ENCODE results near the gene P2RX6. TPM values are rescaled to one million over a fixed set of nuclear protein-coding genes. Genes with fewer than 3 reads are reported as not detected.
"Not testable (repeated sequence)": the region's sequence is repeated elsewhere in the genome, so short reads cannot be mapped to it uniquely, and the experiment has no call there.

P2RX6 gene
- total RNA-seq, 2 experiments from 2014 or later, result 0.18 to 0.25 TPM

DNA sequence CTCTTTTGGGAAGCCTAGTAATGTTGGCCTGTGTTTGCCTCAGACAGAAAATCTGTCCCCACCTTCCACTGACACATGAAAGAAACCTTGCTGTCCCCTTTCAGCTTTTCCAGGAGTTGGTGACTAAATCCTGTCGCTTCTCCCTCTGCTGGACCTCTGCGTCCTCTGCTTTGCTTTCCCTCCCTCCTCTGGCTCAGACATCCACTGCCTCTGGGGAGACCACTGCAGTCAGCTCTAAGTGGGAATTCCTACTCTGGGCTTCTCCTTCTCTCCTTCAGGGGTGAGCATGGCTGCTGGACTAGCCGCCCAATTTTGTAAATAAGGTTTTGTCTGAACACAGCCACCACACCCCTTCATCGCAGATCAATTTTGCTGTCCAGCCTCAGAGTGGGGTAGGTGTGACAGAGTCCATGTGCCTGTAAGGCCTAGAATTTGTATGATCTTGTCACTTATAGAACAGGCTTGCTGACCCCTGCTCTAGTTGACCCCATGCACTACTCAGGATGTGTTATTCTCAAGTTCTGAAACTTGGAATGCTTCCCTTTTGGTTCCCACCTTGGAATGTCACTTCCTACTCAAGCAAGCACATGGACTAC is 53.8 kb downstream of the P2RX6 start:
- H3K27ac Mint-ChIP-seq, result no peak overlapping the region
- H3K27me3 Mint-ChIP-seq, result no peaks in the 10 kb centered on the region
- ATAC-seq, result no peak
- DNase-seq, result no peak
- H3K4me1 Mint-ChIP-seq, result peaks cover 2% of the 10 kb centered on the region
- no peaks in the 10 kb centered on the region for H3K9me3 Mint-ChIP-seq (ENCODE audit: low read depth)
- H3K4me3 Mint-ChIP-seq, result no peak overlapping the region
- ChIA-PET CTCF (no interaction called here), POLR2A (no interaction called here)
- intact Hi-C loops (cut with DNase I, micrococcal nuclease), result no loop called here
- H3K36me3 Mint-ChIP-seq (ENCODE audit: low read depth), result no peaks in the 10 kb centered on the region

DNA sequence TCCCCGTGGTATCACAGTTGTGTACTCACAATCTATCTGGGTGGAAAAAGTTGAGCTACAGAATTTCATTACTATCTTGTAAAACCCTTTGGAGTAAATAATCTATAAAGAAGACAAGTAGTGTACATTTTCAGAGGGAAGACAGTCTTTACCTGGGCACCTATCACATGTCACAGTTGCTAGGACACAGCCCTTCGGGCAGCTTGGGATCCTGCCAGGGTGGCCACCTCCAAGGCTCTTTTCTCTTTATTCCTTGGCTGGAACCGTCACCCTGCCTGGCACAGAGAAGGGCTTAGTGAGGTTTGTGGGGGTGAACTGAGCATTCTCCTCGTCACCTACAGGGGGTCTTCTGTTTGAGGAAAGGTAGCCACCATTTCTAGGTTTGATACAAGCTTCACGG is 54.4 kb downstream of the P2RX6 start:
- DNase-seq (no peak), ATAC-seq (no peak)
- Mint-ChIP-seq H3K27me3 (no peaks in the 10 kb centered on the region), H3K36me3 (ENCODE audit: low read depth) (no peaks in the 10 kb centered on the region), H3K4me3 (no peak overlapping the region), H3K9me3 (ENCODE audit: low read depth) (no peaks in the 10 kb centered on the region), H3K4me1 (peaks cover 2% of the 10 kb centered on the region), H3K27ac (no peak overlapping the region)
- POLR2A ChIA-PET, result no interaction called here
- intact Hi-C loops (cut with DNase I, micrococcal nuclease), result no loop called here
- CTCF ChIA-PET, result no interaction called here

DNA sequence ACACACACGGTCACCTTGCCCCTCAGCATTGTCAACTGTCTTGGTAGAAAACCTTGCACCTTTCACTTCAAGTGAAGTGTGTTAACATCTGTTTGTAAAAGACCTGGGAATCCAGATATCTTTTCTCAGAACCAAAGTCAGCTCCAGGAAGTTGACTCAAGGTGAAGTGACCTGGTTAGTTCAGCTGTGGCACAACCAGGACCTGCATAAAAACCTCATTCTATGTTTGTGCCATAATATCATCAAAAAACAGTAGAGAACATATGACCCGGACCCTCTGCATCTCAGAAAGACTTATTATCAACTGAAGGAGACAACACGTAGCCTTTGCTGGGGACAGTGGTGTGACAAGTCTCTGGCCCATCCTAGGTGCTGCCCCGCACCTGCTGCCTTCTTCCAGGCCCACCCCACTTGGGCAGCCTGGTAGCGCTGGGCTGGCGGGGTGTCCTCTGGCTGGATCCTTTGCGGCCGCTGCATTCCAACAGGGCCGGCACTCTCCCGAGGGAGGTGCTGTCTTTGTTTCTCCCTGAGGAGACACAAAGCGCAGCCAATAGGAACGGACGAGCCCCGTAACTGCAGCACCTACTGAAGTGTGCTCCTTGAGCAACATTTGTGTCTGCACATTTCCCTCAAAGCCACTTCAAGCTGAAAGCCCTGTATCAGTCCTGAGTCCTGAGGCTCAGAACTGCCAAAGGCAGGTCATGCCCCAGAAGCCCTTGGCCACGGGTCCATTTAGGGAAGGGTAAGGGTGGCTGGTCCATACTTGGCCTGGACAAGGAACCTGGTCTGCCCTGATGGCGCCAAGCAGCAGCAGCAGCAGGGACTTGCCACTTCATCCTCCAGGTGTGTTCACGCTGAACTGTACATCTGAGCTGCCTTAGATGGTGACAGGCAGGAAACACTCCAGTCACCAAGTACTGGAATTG is 56.0 kb downstream of the P2RX6 start:
- POLR2A ChIA-PET, result no interaction called here
- Mint-ChIP-seq H3K4me3 (no peak overlapping the region), H3K27ac (no peak overlapping the region), H3K36me3 (ENCODE audit: low read depth) (no peaks in the 10 kb centered on the region), H3K27me3 (no peaks in the 10 kb centered on the region), H3K9me3 (ENCODE audit: low read depth) (no peaks in the 10 kb centered on the region), H3K4me1 (peaks cover 2% of the 10 kb centered on the region)
- DNase-seq (no peak), ATAC-seq (no peak)
- intact Hi-C loops (cut with DNase I, micrococcal nuclease), result no loop called here
- CTCF ChIA-PET, result interaction anchor here (0.6 kb wide), 1 partner anchor 54 kb away, joined by 3 read pairs; no protein-coding TSS in a partner anchor

DNA sequence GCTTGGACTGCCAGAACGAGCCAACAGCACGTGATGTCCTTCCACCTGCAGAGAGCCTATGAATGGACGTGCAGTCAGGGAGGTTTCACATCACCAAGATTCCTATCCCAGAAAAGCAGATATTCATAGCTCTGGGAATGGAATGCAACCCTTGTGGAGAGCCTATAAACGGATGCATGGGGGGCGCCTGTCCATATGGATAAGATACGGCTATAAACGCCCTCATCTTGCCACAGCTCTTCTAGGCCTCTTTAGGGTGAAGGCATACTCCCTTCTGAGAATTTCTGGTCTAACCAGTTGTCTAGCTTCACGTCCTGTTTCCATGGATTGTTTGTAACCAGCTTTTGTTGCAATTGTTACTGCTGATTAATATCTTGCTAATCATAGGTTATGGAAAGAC is 56.8 kb downstream of the P2RX6 start:
- H3K27ac Mint-ChIP-seq; ATAC-seq; H3K27me3 Mint-ChIP-seq; H3K9me3 Mint-ChIP-seq (ENCODE audit: low read depth); DNase-seq; POLR2A ChIA-PET; H3K4me3 Mint-ChIP-seq; intact Hi-C loops (cut with DNase I, micrococcal nuclease); H3K36me3 Mint-ChIP-seq (ENCODE audit: low read depth); CTCF ChIA-PET; H3K4me1 Mint-ChIP-seq: not testable (repeated sequence)

DNA sequence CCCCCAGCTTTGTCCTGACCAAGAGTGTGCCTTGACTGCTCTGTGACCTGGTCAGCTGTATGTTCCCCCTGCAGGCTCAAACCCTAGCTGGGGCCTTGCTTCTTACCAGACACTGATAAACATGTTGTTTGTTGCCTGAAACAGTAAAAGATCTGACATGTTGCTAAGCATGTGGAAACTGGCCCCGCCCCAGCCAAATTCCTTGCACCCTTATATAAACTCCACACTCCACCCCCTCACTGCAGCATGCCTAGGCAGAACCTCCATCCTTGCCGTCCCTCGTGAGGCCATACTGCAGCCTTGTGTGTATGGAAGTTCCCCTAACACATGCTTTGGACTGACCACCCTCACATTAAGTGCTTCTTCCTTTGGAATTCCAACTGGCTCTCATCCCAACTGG is 58.1 kb downstream of the P2RX6 start:
- Mint-ChIP-seq H3K27ac (no peak overlapping the region), H3K36me3 (ENCODE audit: low read depth) (no peaks in the 10 kb centered on the region), H3K27me3 (no peaks in the 10 kb centered on the region), H3K4me3 (no peak overlapping the region), H3K9me3 (ENCODE audit: low read depth) (no peaks in the 10 kb centered on the region), H3K4me1 (peaks cover 2% of the 10 kb centered on the region)
- ChIA-PET POLR2A (no interaction called here), CTCF (interaction anchor here (0.7 kb wide), 1 partner anchor 112 kb away, joined by 3 read pairs; no protein-coding TSS in a partner anchor)
- DNase-seq (no peak), ATAC-seq (no peak)
- intact Hi-C loops (cut with DNase I, micrococcal nuclease), result no loop called here

DNA sequence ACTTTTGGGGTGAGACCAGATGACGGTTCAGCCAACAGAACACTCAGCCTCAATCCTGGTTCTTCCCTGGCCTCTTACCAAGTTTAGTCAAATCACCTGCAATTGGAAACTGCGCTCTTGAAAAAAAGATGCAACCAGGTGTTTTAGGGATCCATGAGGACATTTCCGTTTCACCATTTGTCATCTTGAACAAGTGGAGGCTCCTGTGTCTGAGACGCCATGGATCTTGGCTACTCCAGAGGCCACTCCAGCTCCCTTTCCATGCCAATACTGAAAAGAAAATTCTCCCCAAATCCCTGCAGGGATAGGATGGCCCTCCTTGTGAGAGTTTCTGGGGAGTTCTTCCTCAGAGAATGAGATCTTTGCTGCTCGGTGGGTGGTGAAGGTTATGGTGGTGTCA is 58.5 kb downstream of the P2RX6 start:
- no peak overlapping the region for H3K27ac Mint-ChIP-seq
- ATAC-seq (no peak), DNase-seq (no peak)
- no peaks in the 10 kb centered on the region for H3K4me1 Mint-ChIP-seq
- CTCF ChIA-PET, result interaction anchor here (0.7 to 0.9 kb wide), 3 partner anchors 29 to 139 kb away, joined by 3 read pairs; no protein-coding TSS in a partner anchor
- no peaks in the 10 kb centered on the region for H3K9me3 Mint-ChIP-seq (ENCODE audit: low read depth)
- POLR2A ChIA-PET, result no interaction called here
- no peak overlapping the region for H3K4me3 Mint-ChIP-seq
- intact Hi-C loops (cut with DNase I, micrococcal nuclease), result no loop called here
- H3K27me3 Mint-ChIP-seq, result no peaks in the 10 kb centered on the region
- no peaks in the 10 kb centered on the region for H3K36me3 Mint-ChIP-seq (ENCODE audit: low read depth)

DNA sequence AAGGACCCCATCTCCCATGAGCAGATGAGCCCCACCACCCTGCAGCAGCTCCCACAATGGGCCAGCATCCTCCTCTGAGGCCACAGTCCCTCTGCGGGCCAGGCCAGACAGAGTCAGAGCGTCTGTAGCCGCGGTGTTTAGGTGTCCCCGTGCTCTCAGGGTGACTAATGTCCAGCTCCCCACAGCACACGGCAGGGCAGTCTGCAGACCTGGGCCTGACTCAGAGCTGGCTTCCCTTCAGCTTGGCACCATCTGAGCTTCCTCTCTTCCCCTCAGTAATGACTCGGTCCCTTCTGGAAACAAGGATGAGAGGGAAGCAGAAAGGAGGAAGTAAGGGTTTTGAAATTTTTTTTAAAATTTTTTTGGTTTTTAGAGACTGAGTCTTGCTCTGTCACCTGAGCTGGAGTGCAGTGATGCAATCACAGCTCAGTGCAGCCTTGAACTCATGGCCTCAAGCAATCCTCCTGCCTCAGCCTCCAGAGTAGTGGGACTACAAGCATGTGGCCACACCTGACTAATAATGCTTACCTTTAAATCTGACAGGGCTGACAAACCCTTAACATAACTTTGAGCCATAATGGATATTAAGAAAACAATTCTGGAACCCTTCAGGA is 59.2 kb downstream of the P2RX6 start:
- H3K36me3 Mint-ChIP-seq (ENCODE audit: low read depth), result no peaks in the 10 kb centered on the region
- POLR2A ChIA-PET, result no interaction called here

DNA sequence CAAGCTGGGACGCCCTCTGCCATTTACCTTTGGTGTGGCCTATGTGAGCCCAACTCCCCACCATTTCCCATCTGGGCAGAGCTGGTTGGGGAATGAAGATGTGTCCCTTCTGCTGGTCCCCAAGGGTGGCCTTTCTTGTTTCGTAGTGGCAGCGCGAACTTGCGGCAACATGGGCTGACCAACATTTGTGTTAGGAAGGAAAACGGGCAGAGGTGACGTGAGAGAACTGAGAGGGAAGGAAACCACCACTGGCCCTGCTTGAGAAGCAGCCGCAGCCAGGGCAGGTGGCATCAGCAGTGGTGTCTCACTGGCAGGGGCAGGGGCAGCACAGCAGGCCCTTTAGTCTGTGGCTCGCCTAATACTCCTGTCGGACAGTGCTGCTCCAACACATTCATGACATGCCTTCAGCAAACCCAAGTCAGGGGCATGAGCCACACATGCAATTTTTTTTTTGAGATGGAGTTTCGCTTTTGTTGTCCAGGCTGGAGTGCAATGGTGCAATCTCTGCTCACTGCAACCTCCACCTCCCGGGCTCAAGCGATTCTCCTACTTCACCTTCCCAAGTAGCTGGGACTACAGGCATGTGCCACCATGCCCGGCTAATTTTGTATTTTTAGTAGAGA is 60.7 kb downstream of the P2RX6 start:
- H3K36me3 Mint-ChIP-seq (ENCODE audit: low read depth), result no peaks in the 10 kb centered on the region
- intact Hi-C loops (cut with DNase I, micrococcal nuclease), result loop anchor here in 1 of 2 experiments (5.0 kb wide), 1 partner anchor 43 kb away; the partner anchor contains the start of gene SLC7A4
- ChIA-PET CTCF (no interaction called here), POLR2A (no interaction called here)
- no peak for ATAC-seq
- H3K4me3 Mint-ChIP-seq, result no peak overlapping the region
- no peaks in the 10 kb centered on the region for H3K9me3 Mint-ChIP-seq (ENCODE audit: low read depth)
- H3K4me1 Mint-ChIP-seq, result no peaks in the 10 kb centered on the region
- DNase-seq, result no peak
- no peak overlapping the region for H3K27ac Mint-ChIP-seq
- no peaks in the 10 kb centered on the region for H3K27me3 Mint-ChIP-seq

More for the DNA sequence above, 59.2 kb downstream of the P2RX6 start:
- CTCF ChIA-PET, result interaction anchor here (0.7 to 0.9 kb wide), 2 partner anchors 29 to 140 kb away, joined by 3 read pairs; no protein-coding TSS in a partner anchor
- no peak for DNase-seq
- no peaks in the 10 kb centered on the region for H3K27me3 Mint-ChIP-seq
- H3K4me1 Mint-ChIP-seq, result no peaks in the 10 kb centered on the region
- no peaks in the 10 kb centered on the region for H3K9me3 Mint-ChIP-seq (ENCODE audit: low read depth)
- no peak overlapping the region for H3K4me3 Mint-ChIP-seq
- ATAC-seq, result no peak
- no peak overlapping the region for H3K27ac Mint-ChIP-seq
- intact Hi-C loops (cut with DNase I, micrococcal nuclease), result no loop called here

DNA sequence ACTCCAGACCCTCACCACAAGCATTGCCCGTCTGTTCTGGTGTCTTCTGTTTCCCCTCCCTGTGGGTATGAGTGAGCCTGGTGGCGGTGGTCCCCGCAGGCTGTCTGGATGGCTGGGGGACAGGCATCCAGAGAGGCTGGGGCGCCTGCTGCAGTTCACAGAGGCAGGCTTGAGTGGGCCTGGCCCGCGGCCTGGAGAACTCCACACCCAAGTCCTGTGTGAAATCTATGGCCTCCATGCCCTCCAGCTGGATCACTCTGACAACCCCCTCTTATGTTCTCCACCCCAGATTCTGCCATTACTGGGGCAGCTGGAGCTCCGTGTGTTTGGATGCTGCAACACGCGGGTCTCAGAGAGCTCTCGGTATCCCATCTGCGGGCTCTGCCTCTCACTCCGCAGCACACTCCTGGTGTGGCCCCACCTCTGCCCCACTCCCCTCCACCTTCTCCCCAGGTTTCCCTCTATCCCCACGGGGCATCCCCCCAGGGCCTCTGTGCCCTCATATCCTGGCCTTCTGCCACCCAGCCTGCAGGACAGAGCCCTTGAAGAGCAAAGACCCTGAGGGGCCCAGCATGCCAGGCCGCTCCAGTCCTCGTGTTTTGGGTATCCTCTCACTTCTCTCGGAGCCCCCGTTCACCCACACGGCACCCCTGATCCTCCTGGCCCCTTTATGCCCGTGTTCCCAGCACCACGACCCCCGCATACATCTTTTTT is 62.1 kb downstream of the P2RX6 start:
- CTCF ChIA-PET, result no interaction called here
- Mint-ChIP-seq H3K4me3 (no peak overlapping the region), H3K27me3 (no peaks in the 10 kb centered on the region), H3K27ac (no peak overlapping the region), H3K4me1 (no peaks in the 10 kb centered on the region), H3K36me3 (ENCODE audit: low read depth) (no peaks in the 10 kb centered on the region), H3K9me3 (ENCODE audit: low read depth) (no peaks in the 10 kb centered on the region)
- ATAC-seq (no peak), DNase-seq (no peak)
- POLR2A ChIA-PET, result no interaction called here
- intact Hi-C loops (cut with DNase I, micrococcal nuclease), result loop anchor here in 1 of 2 experiments (5.0 kb wide), 1 partner anchor 45 kb away; the partner anchor contains the start of gene SLC7A4

All from activated CD4-positive, alpha-beta T cell treated with anti-CD3 and anti-CD28 coated beads for 36 hours (primary cell).